Neural progenitor cell (in vitro differentiated cells): ENCODE measurements around the gene GDF7.

Experiments
- EZH2 ChIP-seq: fragments of 200-600 bp; sonication (generic); IDR thresholded peaks from 2 replicates; pipeline ENCODE4 v1.6.1; 2017; ENCODE audit warnings: antibody characterized with exemption, mild to moderate bottlenecking, moderate library complexity
- TF ChIP-seq, protein P1 (sequence below): fragments of 200-600 bp; sonication (generic); IDR thresholded peaks from 2 replicates; pipeline ENCODE4 v1.5.1; 2017; ENCODE audit warnings: antibody characterized with exemption, mild to moderate bottlenecking

DNA sequence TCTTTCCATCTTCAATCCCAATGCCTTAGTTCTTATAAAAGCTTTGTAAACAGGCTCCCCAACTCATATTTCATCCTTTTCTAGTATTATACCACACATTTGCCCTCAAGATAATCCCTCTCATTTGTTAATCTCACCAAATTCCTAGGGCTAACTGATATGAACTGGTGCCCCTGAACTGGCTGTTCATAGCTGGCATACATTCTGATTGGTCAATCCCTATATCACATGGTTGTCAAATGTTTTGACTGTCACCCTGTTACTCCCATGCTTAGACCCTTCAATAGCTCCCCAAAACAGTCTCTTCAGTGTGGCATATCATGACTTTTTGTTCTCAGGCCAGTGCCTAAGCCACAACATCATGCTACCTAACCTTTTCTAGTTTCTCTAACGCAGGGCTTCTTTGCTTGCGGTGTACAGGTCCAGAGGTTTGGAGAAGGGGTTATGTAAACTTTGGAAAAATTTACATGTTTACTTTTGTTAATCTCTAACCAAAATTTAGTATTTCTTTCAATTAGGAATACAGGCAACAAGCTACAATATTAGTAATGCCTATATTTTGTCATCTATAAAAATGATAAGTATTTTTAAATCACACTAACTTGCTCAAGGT lies 30.5 kb downstream of the GDF7 start:
- TF ChIP-seq, protein P1, sequence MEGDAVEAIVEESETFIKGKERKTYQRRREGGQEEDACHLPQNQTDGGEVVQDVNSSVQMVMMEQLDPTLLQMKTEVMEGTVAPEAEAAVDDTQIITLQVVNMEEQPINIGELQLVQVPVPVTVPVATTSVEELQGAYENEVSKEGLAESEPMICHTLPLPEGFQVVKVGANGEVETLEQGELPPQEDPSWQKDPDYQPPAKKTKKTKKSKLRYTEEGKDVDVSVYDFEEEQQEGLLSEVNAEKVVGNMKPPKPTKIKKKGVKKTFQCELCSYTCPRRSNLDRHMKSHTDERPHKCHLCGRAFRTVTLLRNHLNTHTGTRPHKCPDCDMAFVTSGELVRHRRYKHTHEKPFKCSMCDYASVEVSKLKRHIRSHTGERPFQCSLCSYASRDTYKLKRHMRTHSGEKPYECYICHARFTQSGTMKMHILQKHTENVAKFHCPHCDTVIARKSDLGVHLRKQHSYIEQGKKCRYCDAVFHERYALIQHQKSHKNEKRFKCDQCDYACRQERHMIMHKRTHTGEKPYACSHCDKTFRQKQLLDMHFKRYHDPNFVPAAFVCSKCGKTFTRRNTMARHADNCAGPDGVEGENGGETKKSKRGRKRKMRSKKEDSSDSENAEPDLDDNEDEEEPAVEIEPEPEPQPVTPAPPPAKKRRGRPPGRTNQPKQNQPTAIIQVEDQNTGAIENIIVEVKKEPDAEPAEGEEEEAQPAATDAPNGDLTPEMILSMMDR = no peak
- TF ChIP-seq EZH2 = no peak
